GM12878 (cell line): ENCODE results near the gene IFITM1. TPM values are rescaled to one million over a fixed set of nuclear protein-coding genes. Genes with fewer than 3 reads are reported as not detected.
A peak's percentile ranks its signal among the peaks of the same experiment; 100 is the strongest.

Experiments
- ATAC-seq: fragments of 200-7000 bp; cut with Tn5 transposase; 3 replicates; pipeline ENCODE4 v1.9.1; 2020; ENCODE audit warnings: mild to moderate bottlenecking, moderate library complexity
- BruUV-seq: library from RNA; stranded (reverse); fragments of 400-500 nt; replicated peaks from 2 replicates; lab custom pipeline; 2021; lab: Mats Ljungman, UMichigan
- CTCF ChIA-PET: fragments of 300-600 bp; sonication (Branson Sonifier 250); formaldehyde crosslinking; extraction: SDS; loops from one replicate; lab custom pipeline; 2021; ENCODE audit warnings: inconsistent platforms; lab: Yijun Ruan, JAX
- POLR2A ChIA-PET: fragments of 350-600 bp; formaldehyde crosslinking; extraction: SDS; loops from one replicate; lab custom pipeline; 2021; ENCODE audit warnings: inconsistent platforms; lab: Charles Lee
- RAD21 ChIA-PET: fragments of 300-600 bp; sonication (Branson Sonifier 250); formaldehyde crosslinking; loops from one replicate; lab custom pipeline; 2023; ENCODE audit warnings: antibody characterized with exemption; ENCODE audit not compliant: unreplicated experiment; lab: Charles Lee
- SMC1A ChIA-PET: fragments of 300-600 bp; sonication (Branson Sonifier 250); formaldehyde crosslinking; loops from one replicate; lab custom pipeline; 2023; ENCODE audit not compliant: unreplicated experiment, uncharacterized antibody; lab: Charles Lee
- DNase-seq: peaks from one replicate; pipeline ENCODE4 v3.0.0-alpha.2; 2011; ENCODE audit warnings: low read depth, low spot score
- FAIRE-seq: peaks from 3 replicates; lab custom pipeline; 2011; peaks lifted over from hg19 to GRCh38; lab: Jason Lieb, UNC
- H2AFZ ChIP-seq: 2 replicates; pipeline ENCODE4 v1.6.0; 2011; ENCODE audit warnings: low read depth, low read length, control low read depth; ENCODE audit not compliant: control insufficient read depth
- H3K27ac ChIP-seq: 2 replicates; pipeline ENCODE4 v1.5.1; 2011; ENCODE audit warnings: control low read depth; ENCODE audit not compliant: control insufficient read depth, insufficient read depth
- H3K27me3 ChIP-seq, 2 experiments: replicated peaks in 1 of 2; 2 replicates each; pipeline versions ENCODE4 v1.6.0 to v1.6.1; 2011; ENCODE audit warnings: low read length in 1 of 2; ENCODE audit not compliant: control insufficient read depth in 2 of 2, insufficient read depth in 2 of 2
- H3K36me3 ChIP-seq, 2 experiments: 2 replicates each; pipeline ENCODE4 v1.5.1; 2011; ENCODE audit warnings: low read length in 1 of 2; ENCODE audit not compliant: control insufficient read depth in 2 of 2, insufficient read depth in 2 of 2
- H3K4me1 ChIP-seq: 2 replicates; pipeline ENCODE4 v1.6.1; 2011; ENCODE audit warnings: mild to moderate bottlenecking, low read length, moderate library complexity, mixed read lengths; ENCODE audit not compliant: control insufficient read depth, insufficient read depth
- H3K4me2 ChIP-seq: 2 replicates; pipeline ENCODE4 v1.6.0; 2011; ENCODE audit warnings: control low read depth; ENCODE audit not compliant: control insufficient read depth, insufficient read depth
- H3K4me3 ChIP-seq: fragments of 200-600 bp; sonication (generic); 2 replicates; pipeline ENCODE4 v1.5.1; 2016
- H3K79me2 ChIP-seq: 2 replicates; pipeline ENCODE4 v1.6.0; 2011; ENCODE audit warnings: low read length; ENCODE audit not compliant: control insufficient read depth, insufficient read depth
- H3K9ac ChIP-seq: 2 replicates; pipeline ENCODE4 v1.8.0; 2011; ENCODE audit warnings: low read length, control low read depth, mixed read lengths; ENCODE audit not compliant: control insufficient read depth, insufficient read depth
- H3K9me3 ChIP-seq: replicated peaks from 3 replicates; pipeline ENCODE4 v1.5.1; 2011; ENCODE audit warnings: mild to moderate bottlenecking, low read length; ENCODE audit not compliant: control insufficient read depth, insufficient read depth
- H4K20me1 ChIP-seq: 2 replicates; pipeline ENCODE4 v1.6.0; 2011; ENCODE audit not compliant: control insufficient read depth, insufficient read depth
- E2F4 ChIP-seq: IDR thresholded peaks from 2 replicates; pipeline ENCODE4 v1.6.1; 2012; ENCODE audit warnings: low read depth, low read length, improper control_type of control experiment
- IKZF2 ChIP-seq, 2 experiments: fragments of 450-650 bp; IDR thresholded peaks; 2 replicates each; pipeline ENCODE4 v1.6.1; 2017; ENCODE audit warnings: mild to moderate bottlenecking in 2 of 2, moderate library complexity in 2 of 2
- LARP7 ChIP-seq: fragments of 450-650 bp; IDR thresholded peaks from 2 replicates; pipeline ENCODE4 v1.6.1; 2017; ENCODE audit warnings: mild to moderate bottlenecking
- MTA3 ChIP-seq: IDR thresholded peaks from 2 replicates; pipeline ENCODE4 v1.6.1; 2012; ENCODE audit warnings: low read length, inconsistent platforms, borderline replicate concordance
- MXI1 ChIP-seq: fragments of 150-350 bp; IDR thresholded peaks from 2 replicates; pipeline ENCODE4 v1.6.1; 2011; ENCODE audit warnings: low read depth, mild to moderate bottlenecking, inconsistent platforms, low read length, improper control_type of control experiment
- NKRF ChIP-seq: fragments of 450-650 bp; conservative IDR thresholded peaks from 2 replicates; pipeline ENCODE4 v1.6.1; 2017; ENCODE audit warnings: mild to moderate bottlenecking, moderate library complexity
- NR2F1 ChIP-seq: fragments of 450-650 bp; conservative IDR thresholded peaks from 2 replicates; pipeline ENCODE4 v1.6.1; 2017; ENCODE audit warnings: mild to moderate bottlenecking
- PAX5 ChIP-seq: IDR thresholded peaks from 2 replicates; pipeline ENCODE4 v1.6.1; 2011; ENCODE audit warnings: low read depth, low read length, borderline replicate concordance
- RB1 ChIP-seq: fragments of 450-650 bp; formaldehyde crosslinking; IDR thresholded peaks from 2 replicates; pipeline ENCODE4 v1.6.1; 2017; ENCODE audit warnings: mild to moderate bottlenecking, borderline replicate concordance
- RUNX3 ChIP-seq: IDR thresholded peaks from 2 replicates; pipeline ENCODE4 v1.6.1; 2012; ENCODE audit warnings: low read length, inconsistent platforms
- ZBTB11 ChIP-seq: fragments of 450-650 bp; formaldehyde crosslinking; IDR thresholded peaks from 2 replicates; pipeline ENCODE4 v1.5.0; 2022; ENCODE audit warnings: mild to moderate bottlenecking, missing genetic modification characterization
- ZNF217 ChIP-seq: fragments of 450-650 bp; IDR thresholded peaks from 2 replicates; pipeline ENCODE4 v1.6.1; 2017; ENCODE audit warnings: antibody characterized with exemption, mild to moderate bottlenecking
- WGBS: methylation state at CpG from one replicate; pipeline ENCODE4 v1.1.6; 2016; ENCODE audit warnings: low lambda C conversion rate; ENCODE audit not compliant: insufficient replicate concordance, insufficient coverage; ENCODE audit errors: missing lambda C conversion rate; 5-methylcytosine and 5-hydroxymethylcytosine counted together
- in situ Hi-C: fragments of 300-500 bp; cut with MboI; formaldehyde crosslinking; loops from 9 replicates; pipeline ENCODE4 v1.14.3; 2018; ENCODE audit warnings: mixed read lengths
- intact Hi-C: fragments of 100-400 bp; cut with micrococcal nuclease; formaldehyde crosslinking; loops from one replicate; pipeline ENCODE4 v1.14.2; 2022; ENCODE audit not compliant: unreplicated experiment
- polyA plus RNA-seq, 11 experiments: library from polyadenylated mRNA; depleted of rRNA in 4 of 11; unstranded in 6 of 11; stranded (reverse) in 5 of 11; fragments of >200 nt; fragmentation: Nextera tagmentation in 4 of 11; fragmentation: Illumina TruSeq in 1 of 11; extraction: Ambion mirVana in 4 of 11; extraction: Trizol in 1 of 11; gene quantifications; 1 replicate in 1 of 11; 2 replicates in 10 of 11; pipeline versions ENCODE4 v1.2.1 to v1.2.3, GENCODE V29; 2011 to 2016; ENCODE audit warnings: inconsistent platforms in 2 of 11, missing spikeins in 2 of 11, low read depth in 1 of 11
- total RNA-seq, 4 experiments: library from RNA; depleted of rRNA in 3 of 4; stranded (reverse); fragments of >200 nt in 3 of 4; fragmentation: Illumina TruSeq in 1 of 4; extraction: Trizol in 1 of 4; gene quantifications; 2 replicates each; pipeline versions ENCODE4 v1.2.1 to v1.2.3, GENCODE V29; 2013 to 2021
- TF ChIP-seq, protein P1 (sequence below): fragments of 450-650 bp; IDR thresholded peaks from 2 replicates; pipeline ENCODE4 v1.6.1; 2017; ENCODE audit warnings: mild to moderate bottlenecking

IFITM1 gene
- total and polyA plus RNA-seq, 10 of the 15 experiments (the other 5 are each of a cell fraction or from before 2014, with no cell fraction given) = 396 to 2,788 (median 607) TPM

- Histone ChIP-seq H3K9me3 (no peaks in the 10 kb centered on the region), H3K4me3 (peak overlapping the region; percentile 78), H2AFZ (peak overlapping the region; percentile 76), H3K79me2 (peaks cover 7% of the 10 kb centered on the region), H3K27ac (peak overlapping the region; percentile 88), H4K20me1 (no peaks in the 10 kb centered on the region), H3K4me1 (peaks cover 14% of the 10 kb centered on the region), H3K4me2 (peak overlapping the region; percentile 89), H3K36me3 (no peaks in the 10 kb centered on the region), H3K27me3 (no peaks in the 10 kb centered on the region), H3K9ac (peak overlapping the region; percentile 71)
- in situ Hi-C loops = no loop called here
- intact Hi-C loops = loop anchor here (10.0 kb wide), 1 partner anchor 87 kb away; no protein-coding TSS in a partner anchor
- WGBS = 2% methylated on average over 16 of the region's 18 CpGs
- FAIRE-seq (no peak), DNase-seq (peak; percentile 35), ATAC-seq (peak; percentile 43)
- ChIA-PET SMC1A (interaction anchor here (0.6 to 2.7 kb wide), 15 partner anchors 10 to 88 kb away, joined by 3 to 8 read pairs (median 3); partner anchors contain the start of genes BET1L and RIC8A), RAD21 (interaction anchor here (0.8 to 2.2 kb wide), 9 partner anchors 17 to 140 kb away, joined by 3 to 36 read pairs (median 5); partner anchors contain the start of genes BET1L and RIC8A), CTCF (interaction anchor here (0.9 to 4.2 kb wide), 10 partner anchors 9 to 182 kb away, joined by 3 to 37 read pairs (median 4); partner anchors contain the start of gene IFITM2), POLR2A (interaction anchor here (0.7 to 2.5 kb wide), 11 partner anchors 10 to 87 kb away, joined by 3 to 35 read pairs (median 6); partner anchors contain the start of genes BET1L, PGGHG, PSMD13 and RIC8A)
- BruUV-seq = TSS peak; percentile 84
- peak; percentile 20; the same call in 1 of the 2 replicates for TF ChIP-seq RB1
- 0 out of 2 replicates have a peak, but pooled peaks have one; percentile 26 for TF ChIP-seq E2F4
- TF ChIP-seq NKRF = peak; percentile 49; the same call in 1 of the 2 replicates
- TF ChIP-seq PAX5 = no peak; the same call in 1 of the 2 replicates
- no peak for TF ChIP-seq MTA3
- TF ChIP-seq, protein P1, sequence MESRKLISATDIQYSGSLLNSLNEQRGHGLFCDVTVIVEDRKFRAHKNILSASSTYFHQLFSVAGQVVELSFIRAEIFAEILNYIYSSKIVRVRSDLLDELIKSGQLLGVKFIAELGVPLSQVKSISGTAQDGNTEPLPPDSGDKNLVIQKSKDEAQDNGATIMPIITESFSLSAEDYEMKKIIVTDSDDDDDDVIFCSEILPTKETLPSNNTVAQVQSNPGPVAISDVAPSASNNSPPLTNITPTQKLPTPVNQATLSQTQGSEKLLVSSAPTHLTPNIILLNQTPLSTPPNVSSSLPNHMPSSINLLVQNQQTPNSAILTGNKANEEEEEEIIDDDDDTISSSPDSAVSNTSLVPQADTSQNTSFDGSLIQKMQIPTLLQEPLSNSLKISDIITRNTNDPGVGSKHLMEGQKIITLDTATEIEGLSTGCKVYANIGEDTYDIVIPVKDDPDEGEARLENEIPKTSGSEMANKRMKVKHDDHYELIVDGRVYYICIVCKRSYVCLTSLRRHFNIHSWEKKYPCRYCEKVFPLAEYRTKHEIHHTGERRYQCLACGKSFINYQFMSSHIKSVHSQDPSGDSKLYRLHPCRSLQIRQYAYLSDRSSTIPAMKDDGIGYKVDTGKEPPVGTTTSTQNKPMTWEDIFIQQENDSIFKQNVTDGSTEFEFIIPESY = no peak
- 0 out of 2 replicates have a peak, but pooled peaks have one; percentile 18 for TF ChIP-seq RUNX3
- no peak for TF ChIP-seq ZNF217
- TF ChIP-seq LARP7 = peak; percentile 31; the same call in 1 of the 2 replicates
- TF ChIP-seq MXI1 = peak; percentile 40; the same call in 1 of the 2 replicates
- no peak for TF ChIP-seq NR2F1
- peak in 1 of 2 experiments; percentile 26; a peak in 2 of 4 replicates for TF ChIP-seq IKZF2 (IDR thresholded peaks at IDR 0.05)
- TF ChIP-seq ZBTB11 = no peak
Measured at GRCh38 chr11:267491-267994, 46.3 kb upstream of the IFITM1 start.
